HCT116 (cell line): Measurements from ENCODE around the gene TMEM51. TPM values are rescaled to one million over a fixed set of nuclear protein-coding genes. Genes with fewer than 3 reads are reported as not detected.

Experiments used
- ATAC-seq: fragments of 200-7000 bp; cut with Tn5 transposase; 2 replicates; pipeline ENCODE4 v1.9.1; 2020; ENCODE audit warnings: mild to moderate bottlenecking, moderate library complexity
- BruUV-seq: library from RNA; stranded (reverse); fragments of 400-500 nt; replicated peaks from 2 replicates; lab custom pipeline; 2021; lab: Mats Ljungman, UMichigan
- CTCF ChIA-PET: fragments of 300-600 bp; sonication (Branson Sonifier 250); formaldehyde crosslinking; loops from one replicate; lab custom pipeline; 2021; ENCODE audit warnings: antibody characterized with exemption; lab: Charles Lee
- POLR2A ChIA-PET: fragments of 300-600, 350-600 bp; sonication (Branson Sonifier 250); formaldehyde crosslinking; loops from one replicate; lab custom pipeline; 2021; ENCODE audit warnings: antibody characterized with exemption; lab: Charles Lee
- RAD21 ChIA-PET, 2 experiments: fragments of 300-600 bp; sonication (Branson Sonifier 250); formaldehyde crosslinking; loops; one replicate each; lab custom pipeline; 2023; ENCODE audit warnings: low total read pairs in 2 of 2; ENCODE audit not compliant: uncharacterized antibody in 2 of 2, unreplicated experiment in 2 of 2, low non-redundant PET in 1 of 2; lab: Charles Lee
- DNase-seq: peaks from one replicate; pipeline ENCODE4 v3.0.0-alpha.2; 2010; ENCODE audit warnings: low read depth, low spot score
- H2AFZ ChIP-seq: fragments of 200-600 bp; shearing (Covaris generic), sonication (generic); 2 replicates; pipeline ENCODE4 v1.6.1; 2017; ENCODE audit warnings: low read depth, mixed run types, mixed read lengths, antibody characterized with exemption, low read length; ENCODE audit not compliant: poor library complexity, severe bottlenecking
- H3K27ac ChIP-seq: 2 replicates; pipeline ENCODE4 v1.5.1; 2012; ENCODE audit warnings: low read depth, low read length
- H3K27me3 ChIP-seq: fragments of 200-600 bp; sonication (generic); 2 replicates; pipeline ENCODE4 v1.6.1; 2016; ENCODE audit warnings: mixed run types, low read length, mixed read lengths; ENCODE audit not compliant: insufficient read depth
- H3K36me3 ChIP-seq, 2 experiments: fragments of 200-500 bp in 1 of 2; fragments of 200-600 bp in 1 of 2; sonication (Bioruptor generic) in 1 of 2; sonication (generic) in 1 of 2; 2 replicates each; pipeline versions ENCODE4 v1.5.1 to v1.6.1; 2014 to 2016; ENCODE audit warnings: low read length in 2 of 2, inconsistent platforms in 1 of 2, mixed read lengths in 1 of 2, mixed run types in 1 of 2; ENCODE audit not compliant: insufficient read depth in 2 of 2, control insufficient read depth in 1 of 2
- H3K4me1 ChIP-seq, 2 experiments: fragments of 200-600 bp in 1 of 2; sonication (generic) in 1 of 2; 2 replicates each; pipeline versions ENCODE4 v1.5.1 to v1.6.1; 2012 to 2017; ENCODE audit warnings: low read length in 2 of 2, inconsistent platforms in 1 of 2, mild to moderate bottlenecking in 1 of 2, mixed read lengths in 1 of 2, mixed run types in 1 of 2, moderate library complexity in 1 of 2; ENCODE audit not compliant: insufficient read depth in 2 of 2, control insufficient read depth in 1 of 2
- H3K4me2 ChIP-seq: fragments of 200-600 bp; sonication (generic); 2 replicates; pipeline ENCODE4 v1.6.1; 2017; ENCODE audit warnings: mixed run types, low read length, mixed read lengths
- H3K4me3 ChIP-seq, 2 experiments: fragments of 200-600 bp in 1 of 2; sonication (generic) in 1 of 2; replicated peaks in 1 of 2; 2 replicates each; pipeline ENCODE4 v1.5.1; 2011 to 2016; ENCODE audit warnings: low read length in 2 of 2, control low read depth in 1 of 2, low read depth in 1 of 2, mild to moderate bottlenecking in 1 of 2, mixed read lengths in 1 of 2, mixed run types in 1 of 2
- H3K79me2 ChIP-seq: fragments of 200-600 bp; sonication (generic); 2 replicates; pipeline ENCODE4 v1.6.1; 2017; ENCODE audit warnings: mild to moderate bottlenecking, mixed run types, low read length, moderate library complexity, mixed read lengths; ENCODE audit not compliant: insufficient read depth
- H3K9ac ChIP-seq: fragments of 200-600 bp; sonication (generic); 2 replicates; pipeline ENCODE4 v1.6.1; 2016; ENCODE audit warnings: low read length, mixed read lengths
- H3K9me2 ChIP-seq: fragments of 200-600 bp; sonication (generic), shearing (Covaris generic); 2 replicates; pipeline ENCODE4 v1.6.1; 2017; ENCODE audit warnings: mixed run types, mild to moderate bottlenecking, moderate library complexity; ENCODE audit not compliant: insufficient read depth
- H3K9me3 ChIP-seq, 2 experiments: fragments of 200-500 bp in 1 of 2; fragments of 200-600 bp in 1 of 2; sonication (Bioruptor generic) in 1 of 2; sonication (generic) in 1 of 2; 2 replicates each; pipeline ENCODE4 v1.6.1; 2014 to 2017; ENCODE audit warnings: low read length in 2 of 2, mixed read lengths in 2 of 2, inconsistent platforms in 1 of 2, low read depth in 1 of 2, mild to moderate bottlenecking in 1 of 2, mixed run types in 1 of 2, moderate library complexity in 1 of 2; ENCODE audit not compliant: control insufficient read depth in 1 of 2, insufficient read depth in 1 of 2
- H4K20me1 ChIP-seq: fragments of 200-600 bp; sonication (generic), shearing (Covaris generic); 2 replicates; pipeline ENCODE4 v1.6.1; 2017; ENCODE audit warnings: mixed run types, mild to moderate bottlenecking, moderate library complexity; ENCODE audit not compliant: insufficient read depth
- CEBPB ChIP-seq: IDR thresholded peaks from 2 replicates; pipeline ENCODE4 v1.6.1; 2012; ENCODE audit warnings: low read depth
- EGR1 ChIP-seq: IDR thresholded peaks from 2 replicates; pipeline ENCODE4 v1.6.1; 2012; ENCODE audit warnings: low read depth
- ELF1 ChIP-seq: IDR thresholded peaks from 2 replicates; pipeline ENCODE4 v1.6.1; 2012; ENCODE audit warnings: low read depth, borderline replicate concordance
- EZH2 ChIP-seq: fragments of 200-600 bp; sonication (generic); IDR thresholded peaks from 2 replicates; pipeline ENCODE4 v1.6.1; 2017; ENCODE audit warnings: antibody characterized with exemption, mixed run types
- EZH2phosphoT487 ChIP-seq: fragments of 200-600 bp; IDR thresholded peaks from 2 replicates; pipeline ENCODE4 v1.6.1; 2018; ENCODE audit warnings: antibody characterized with exemption, borderline replicate concordance
- FOSL1 ChIP-seq: IDR thresholded peaks from 2 replicates; pipeline ENCODE4 v1.6.1; 2012; ENCODE audit warnings: low read depth
- JUND ChIP-seq: IDR thresholded peaks from 2 replicates; pipeline ENCODE4 v1.6.1; 2012
- POLR2A ChIP-seq: IDR thresholded peaks from 2 replicates; pipeline ENCODE4 v1.7.0; 2011; ENCODE audit warnings: borderline replicate concordance; ENCODE audit not compliant: insufficient read depth, insufficient read length; ENCODE audit errors: extremely low read depth
- SP1 ChIP-seq: IDR thresholded peaks from 2 replicates; pipeline ENCODE4 v1.6.1; 2012; ENCODE audit warnings: low read depth
- ZFX ChIP-seq: fragments of 450-650 bp; IDR thresholded peaks from 2 replicates; pipeline ENCODE4 v1.6.1; 2017
- ZNF274 ChIP-seq: fragments of 200-500 bp; sonication (Bioruptor generic); IDR thresholded peaks from 2 replicates; pipeline ENCODE4 v1.6.1; 2014; ENCODE audit warnings: mild to moderate bottlenecking, low read depth, low read length, inconsistent platforms
- intact Hi-C: fragments of 100-400 bp; cut with micrococcal nuclease; formaldehyde crosslinking; loops from 2 replicates; pipeline ENCODE4 v1.10.0; 2022
- total RNA-seq: library from RNA; stranded (reverse); gene quantifications from one replicate; pipeline ENCODE4 v1.2.1, GENCODE V29; 2021; ENCODE audit not compliant: unreplicated experiment
- TF ChIP-seq, protein P1 (sequence below), 3 experiments: fragments of 200-600 bp in 1 of 3; sonication (generic) in 1 of 3; IDR thresholded peaks in 2 of 3; conservative IDR thresholded peaks in 1 of 3; 2 replicates each; pipeline ENCODE4 v1.5.1; 2012 to 2017; ENCODE audit warnings: low read depth in 2 of 3, low read length in 2 of 3, antibody characterized with exemption in 1 of 3, borderline replicate concordance in 1 of 3, control low read depth in 1 of 3, mild to moderate bottlenecking in 1 of 3, mixed read lengths in 1 of 3, mixed run types in 1 of 3, moderate library complexity in 1 of 3; ENCODE audit not compliant: insufficient read depth in 1 of 3
- TF ChIP-seq, protein P2 (sequence below): IDR thresholded peaks from 2 replicates; pipeline ENCODE4 v1.6.1; 2012; ENCODE audit warnings: low read depth
- TF ChIP-seq, protein P3 (sequence below): IDR thresholded peaks from 2 replicates; pipeline ENCODE4 v1.6.1; 2012
- TF ChIP-seq, protein P4 (sequence below): IDR thresholded peaks from 2 replicates; pipeline ENCODE4 v1.6.1; 2011; ENCODE audit warnings: mild to moderate bottlenecking, low read length, moderate library complexity; ENCODE audit not compliant: insufficient replicate concordance; ENCODE audit errors: extremely low read depth

The TMEM51 gene
- total RNA-seq, 1 experiment from 2014 or later: 16.6 TPM

DNA sequence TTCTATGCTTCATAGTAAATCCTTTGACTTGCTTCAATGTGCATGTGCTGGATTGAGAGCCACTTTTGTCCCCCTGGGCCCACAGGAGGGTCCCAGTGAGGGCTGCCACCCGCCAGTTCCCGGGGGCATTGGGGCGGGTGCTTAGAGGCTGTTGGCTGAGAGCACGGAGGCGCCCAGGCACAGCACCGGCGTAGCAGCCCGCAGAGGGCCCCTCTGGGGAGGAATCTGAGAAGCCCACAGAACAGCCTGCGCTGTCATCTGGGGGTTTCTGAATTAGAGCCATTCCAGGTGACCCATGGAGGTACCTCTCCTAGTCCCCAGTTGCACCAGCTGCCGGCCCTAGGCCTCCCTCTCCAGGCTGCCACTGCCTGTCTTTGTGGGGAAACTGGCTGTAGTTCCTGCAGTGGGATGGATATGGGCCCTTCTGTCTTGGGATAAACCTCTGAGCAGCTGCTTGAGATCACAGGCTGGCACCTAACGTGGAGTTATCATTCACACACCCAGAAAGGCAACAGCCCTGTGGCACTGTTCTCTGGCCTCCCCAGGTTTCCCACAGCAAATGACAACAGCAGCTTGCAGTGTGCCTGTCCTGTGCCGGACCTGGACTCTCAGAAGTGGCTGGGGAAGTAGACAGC is 39.5 kb downstream of the TMEM51 start:
- Histone ChIP-seq H2AFZ (no peak overlapping the region), H3K4me3 (no peak overlapping the region), H3K9me3 (no peaks in the 10 kb centered on the region), H3K9me2 (no peaks in the 10 kb centered on the region), H3K27ac (no peak overlapping the region), H3K27me3 (no peaks in the 10 kb centered on the region), H3K79me2 (peaks cover 82% of the 10 kb centered on the region), H3K9ac (no peak overlapping the region), H3K36me3 (no peaks in the 10 kb centered on the region; a peak in 1 of 4 replicates), H3K4me1 (peaks cover 30 to 74% of the 10 kb centered on the region in 2 experiments), H4K20me1 (no peaks in the 10 kb centered on the region), H3K4me2 (no peak overlapping the region)
- TF ChIP-seq FOSL1: no peak
- TF ChIP-seq CEBPB: no peak
- no peak for TF ChIP-seq ELF1
- TF ChIP-seq ZFX: no peak
- TF ChIP-seq JUND: no peak
- TF ChIP-seq, protein P1, sequence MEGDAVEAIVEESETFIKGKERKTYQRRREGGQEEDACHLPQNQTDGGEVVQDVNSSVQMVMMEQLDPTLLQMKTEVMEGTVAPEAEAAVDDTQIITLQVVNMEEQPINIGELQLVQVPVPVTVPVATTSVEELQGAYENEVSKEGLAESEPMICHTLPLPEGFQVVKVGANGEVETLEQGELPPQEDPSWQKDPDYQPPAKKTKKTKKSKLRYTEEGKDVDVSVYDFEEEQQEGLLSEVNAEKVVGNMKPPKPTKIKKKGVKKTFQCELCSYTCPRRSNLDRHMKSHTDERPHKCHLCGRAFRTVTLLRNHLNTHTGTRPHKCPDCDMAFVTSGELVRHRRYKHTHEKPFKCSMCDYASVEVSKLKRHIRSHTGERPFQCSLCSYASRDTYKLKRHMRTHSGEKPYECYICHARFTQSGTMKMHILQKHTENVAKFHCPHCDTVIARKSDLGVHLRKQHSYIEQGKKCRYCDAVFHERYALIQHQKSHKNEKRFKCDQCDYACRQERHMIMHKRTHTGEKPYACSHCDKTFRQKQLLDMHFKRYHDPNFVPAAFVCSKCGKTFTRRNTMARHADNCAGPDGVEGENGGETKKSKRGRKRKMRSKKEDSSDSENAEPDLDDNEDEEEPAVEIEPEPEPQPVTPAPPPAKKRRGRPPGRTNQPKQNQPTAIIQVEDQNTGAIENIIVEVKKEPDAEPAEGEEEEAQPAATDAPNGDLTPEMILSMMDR (IDR thresholded peaks at IDR 0.05 in 2 of 3, conservative IDR thresholded peaks at IDR 0.05 in 1 of 3; ENCODE audit: borderline replicate concordance in 1 of 3, insufficient read depth in 1 of 3, low read depth in 2 of 3, low read length in 2 of 3): no peak
- TF ChIP-seq ZNF274: no peak
- TF ChIP-seq SP1: no peak
- TF ChIP-seq POLR2A: no peak
- TF ChIP-seq, protein P2, sequence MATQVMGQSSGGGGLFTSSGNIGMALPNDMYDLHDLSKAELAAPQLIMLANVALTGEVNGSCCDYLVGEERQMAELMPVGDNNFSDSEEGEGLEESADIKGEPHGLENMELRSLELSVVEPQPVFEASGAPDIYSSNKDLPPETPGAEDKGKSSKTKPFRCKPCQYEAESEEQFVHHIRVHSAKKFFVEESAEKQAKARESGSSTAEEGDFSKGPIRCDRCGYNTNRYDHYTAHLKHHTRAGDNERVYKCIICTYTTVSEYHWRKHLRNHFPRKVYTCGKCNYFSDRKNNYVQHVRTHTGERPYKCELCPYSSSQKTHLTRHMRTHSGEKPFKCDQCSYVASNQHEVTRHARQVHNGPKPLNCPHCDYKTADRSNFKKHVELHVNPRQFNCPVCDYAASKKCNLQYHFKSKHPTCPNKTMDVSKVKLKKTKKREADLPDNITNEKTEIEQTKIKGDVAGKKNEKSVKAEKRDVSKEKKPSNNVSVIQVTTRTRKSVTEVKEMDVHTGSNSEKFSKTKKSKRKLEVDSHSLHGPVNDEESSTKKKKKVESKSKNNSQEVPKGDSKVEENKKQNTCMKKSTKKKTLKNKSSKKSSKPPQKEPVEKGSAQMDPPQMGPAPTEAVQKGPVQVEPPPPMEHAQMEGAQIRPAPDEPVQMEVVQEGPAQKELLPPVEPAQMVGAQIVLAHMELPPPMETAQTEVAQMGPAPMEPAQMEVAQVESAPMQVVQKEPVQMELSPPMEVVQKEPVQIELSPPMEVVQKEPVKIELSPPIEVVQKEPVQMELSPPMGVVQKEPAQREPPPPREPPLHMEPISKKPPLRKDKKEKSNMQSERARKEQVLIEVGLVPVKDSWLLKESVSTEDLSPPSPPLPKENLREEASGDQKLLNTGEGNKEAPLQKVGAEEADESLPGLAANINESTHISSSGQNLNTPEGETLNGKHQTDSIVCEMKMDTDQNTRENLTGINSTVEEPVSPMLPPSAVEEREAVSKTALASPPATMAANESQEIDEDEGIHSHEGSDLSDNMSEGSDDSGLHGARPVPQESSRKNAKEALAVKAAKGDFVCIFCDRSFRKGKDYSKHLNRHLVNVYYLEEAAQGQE: no peak
- no peak for TF ChIP-seq EZH2
- TF ChIP-seq, protein P3, sequence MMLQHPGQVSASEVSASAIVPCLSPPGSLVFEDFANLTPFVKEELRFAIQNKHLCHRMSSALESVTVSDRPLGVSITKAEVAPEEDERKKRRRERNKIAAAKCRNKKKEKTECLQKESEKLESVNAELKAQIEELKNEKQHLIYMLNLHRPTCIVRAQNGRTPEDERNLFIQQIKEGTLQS: no peak
- TF ChIP-seq EZH2phosphoT487: no peak
- TF ChIP-seq, protein P4, sequence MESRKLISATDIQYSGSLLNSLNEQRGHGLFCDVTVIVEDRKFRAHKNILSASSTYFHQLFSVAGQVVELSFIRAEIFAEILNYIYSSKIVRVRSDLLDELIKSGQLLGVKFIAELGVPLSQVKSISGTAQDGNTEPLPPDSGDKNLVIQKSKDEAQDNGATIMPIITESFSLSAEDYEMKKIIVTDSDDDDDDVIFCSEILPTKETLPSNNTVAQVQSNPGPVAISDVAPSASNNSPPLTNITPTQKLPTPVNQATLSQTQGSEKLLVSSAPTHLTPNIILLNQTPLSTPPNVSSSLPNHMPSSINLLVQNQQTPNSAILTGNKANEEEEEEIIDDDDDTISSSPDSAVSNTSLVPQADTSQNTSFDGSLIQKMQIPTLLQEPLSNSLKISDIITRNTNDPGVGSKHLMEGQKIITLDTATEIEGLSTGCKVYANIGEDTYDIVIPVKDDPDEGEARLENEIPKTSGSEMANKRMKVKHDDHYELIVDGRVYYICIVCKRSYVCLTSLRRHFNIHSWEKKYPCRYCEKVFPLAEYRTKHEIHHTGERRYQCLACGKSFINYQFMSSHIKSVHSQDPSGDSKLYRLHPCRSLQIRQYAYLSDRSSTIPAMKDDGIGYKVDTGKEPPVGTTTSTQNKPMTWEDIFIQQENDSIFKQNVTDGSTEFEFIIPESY: no peak
- no peak for TF ChIP-seq EGR1
- BruUV-seq: no TSS peak
- CTCF ChIA-PET: interaction anchor here (1.1 kb wide), 1 partner anchor 21 kb away, joined by 4 read pairs; no protein-coding TSS in a partner anchor
- no peak for DNase-seq
- RAD21 ChIA-PET: no interaction called here
- no peak for ATAC-seq
- intact Hi-C loops: no loop called here
- POLR2A ChIA-PET: interaction anchor here (0.7 kb wide), 1 partner anchor 19 kb away, joined by 7 read pairs; no protein-coding TSS in a partner anchor
